ENCODE results near the gene COPZ2.

DNA sequence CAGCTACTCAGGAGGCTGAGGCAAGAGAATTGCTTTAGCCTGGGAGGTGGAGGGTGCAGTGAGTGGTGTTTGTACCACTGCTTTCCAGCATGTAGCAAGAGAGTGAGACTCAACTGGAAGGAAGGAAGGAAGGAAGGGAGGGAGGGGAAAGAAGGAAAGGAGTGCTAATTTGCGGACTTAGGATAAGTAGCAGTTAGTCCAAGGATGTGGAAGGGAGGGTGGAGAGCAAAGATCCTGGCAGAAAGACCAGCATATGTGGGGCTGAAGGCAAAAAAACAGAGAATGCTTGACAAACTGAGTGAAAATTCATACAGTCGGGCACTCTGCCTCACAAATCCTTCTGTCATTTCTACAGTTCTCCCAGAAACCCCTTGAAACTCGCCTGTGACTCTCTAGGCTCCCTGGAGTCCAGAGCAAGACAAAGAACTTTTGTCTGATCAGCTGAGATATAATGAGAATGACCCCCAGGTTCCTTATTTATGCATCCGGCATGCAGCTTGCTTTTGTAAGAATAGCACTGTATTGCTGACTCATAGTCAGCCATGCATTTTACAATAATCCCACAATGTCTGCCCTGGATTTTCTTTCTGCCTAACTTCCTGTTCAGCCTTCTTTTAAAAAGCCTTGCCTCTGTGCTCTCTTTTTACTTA lies 35.2 kb downstream of the COPZ2 start:
- TF ChIP-seq FOXA1 (IDR thresholded peaks at IDR 0.05) (no peak), CTBP1 (IDR thresholded peaks at IDR 0.05; ENCODE audit: borderline replicate concordance) (no peak), SP1 (IDR thresholded peaks at IDR 0.05) (no peak), HDGF (IDR thresholded peaks at IDR 0.05; ENCODE audit: borderline replicate concordance) (no peak), BHLHE40 (IDR thresholded peaks at IDR 0.05; ENCODE audit: borderline replicate concordance) (no peak), LEF1 (IDR thresholded peaks at IDR 0.05; ENCODE audit: borderline replicate concordance) (no peak), SUZ12 (IDR thresholded peaks at IDR 0.05) (no peak)
- TF ChIP-seq, protein P1, sequence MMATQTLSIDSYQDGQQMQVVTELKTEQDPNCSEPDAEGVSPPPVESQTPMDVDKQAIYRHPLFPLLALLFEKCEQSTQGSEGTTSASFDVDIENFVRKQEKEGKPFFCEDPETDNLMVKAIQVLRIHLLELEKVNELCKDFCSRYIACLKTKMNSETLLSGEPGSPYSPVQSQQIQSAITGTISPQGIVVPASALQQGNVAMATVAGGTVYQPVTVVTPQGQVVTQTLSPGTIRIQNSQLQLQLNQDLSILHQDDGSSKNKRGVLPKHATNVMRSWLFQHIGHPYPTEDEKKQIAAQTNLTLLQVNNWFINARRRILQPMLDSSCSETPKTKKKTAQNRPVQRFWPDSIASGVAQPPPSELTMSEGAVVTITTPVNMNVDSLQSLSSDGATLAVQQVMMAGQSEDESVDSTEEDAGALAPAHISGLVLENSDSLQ (IDR thresholded peaks at IDR 0.05) = no peak

All from HEK293T (cell line).